Pancreas (tissue), 10 donors: ENCODE data around the gene SLC48A1. TPM values are rescaled to one million over a fixed set of nuclear protein-coding genes. Genes with fewer than 3 reads are reported as not detected.

Source experiments
- ATAC-seq, 4 donors: fragments of 200-7000 bp; cut with Tn5 transposase; one replicate each; pipeline versions ENCODE4 v1.8.0 to v1.9.1; 2020; ENCODE audit warnings: mild to moderate bottlenecking in 4 of 4, moderate library complexity in 4 of 4
- DNase-seq, 6 donors: peaks; one replicate each; pipeline ENCODE4 v3.0.0-alpha.2; 2020
- FAIRE-seq: peaks from 2 replicates; lab custom pipeline; 2012; peaks lifted over from hg19 to GRCh38; lab: Jason Lieb, UNC
- H3K27ac ChIP-seq, 4 donors: fragments of 200-600 bp; sonication (generic); 1 replicate in 3 of 4; 2 replicates in 1 of 4; pipeline versions ENCODE4 v1.5.0 to v1.8.0; 2020
- H3K27me3 ChIP-seq, 4 donors: fragments of 200-600 bp; one replicate each; pipeline ENCODE4 v1.8.0; 2021
- H3K36me3 ChIP-seq, 3 donors: fragments of 200-600 bp; sonication (generic) in 1 of 3; one replicate each; pipeline versions ENCODE4 v1.5.0 to v1.8.0; 2020 to 2021
- H3K4me1 ChIP-seq, 3 donors: fragments of 200-600 bp; one replicate each; pipeline ENCODE4 v1.8.0; 2021
- H3K4me3 ChIP-seq, 4 donors: fragments of 200-600 bp; sonication (generic) in 2 of 4; one replicate each; pipeline versions ENCODE4 v1.5.0 to v1.8.0; 2020 to 2021
- H3K9me3 ChIP-seq, 4 donors: fragments of 200-600 bp; one replicate each; pipeline ENCODE4 v1.8.0; 2021
- CTCF ChIP-seq, 4 donors: fragments of 200-600 bp; sonication (generic) in 3 of 4; IDR thresholded peaks; one replicate each; pipeline versions ENCODE4 v1.5.0 to v1.8.0; 2021; ENCODE audit warnings: antibody characterized with exemption in 4 of 4
- WGBS, 2 donors: extraction: QIAGEN DNeasy Blood & Tissue Kit; methylation state at CpG; one replicate each; pipeline ENCODE4 v1.1.7; 2013; 5-methylcytosine and 5-hydroxymethylcytosine counted together
- intact Hi-C, 3 donors: fragments of 100-400 bp; cut with DNase I; formaldehyde crosslinking; loops; one replicate each; pipeline versions ENCODE4 v1.11.1 to v1.14.2; 2022
- polyA plus RNA-seq, 2 donors: library from polyadenylated mRNA; stranded (reverse); fragments of 200-250 nt; gene quantifications; one replicate each; pipeline ENCODE4 v1.2.3, GENCODE V29; 2013
- total RNA-seq, 6 donors: library from RNA; stranded (reverse); fragmentation: NEBNext Ultra II Directional in 4 of 6; extraction: Animal tissue kit (Norgen Biotek cat#: 25700) in 4 of 6; gene quantifications; one replicate each; pipeline versions ENCODE4 v1.2.1 to v1.2.4, GENCODE V29; 2021 to 2023
- donor health status: healthy with polysubstance abuse.
- donor health status: DM: no; HTN: no; CAD: no; lungs with moderate emphysema.
- donor health status: DM: no; HTN: no; CAD: no.
- donor health status: control.
- donor health status: control.
- donor health status: Bipolar disorder and iron deficiency.
- donor health status: DM: yes; HTN: yes; CAD: no.
- donor health status: DM: no; HTN: no; CAD: no.
- donor health status: DM: no; HTN: no; CAD: no.
- donor health status: DM: yes; HTN: yes; CAD: no.

The SLC48A1 gene
- total and polyA plus RNA-seq, 8 donors: 12.2 to 17.2 (median 13.8) TPM

- DNase-seq (no peak), FAIRE-seq (no peak), ATAC-seq (peak in 1 of 4 donors; percentile 36)
- Histone ChIP-seq H3K4me1 (peaks cover 0 to 8% (median 0%) of the 10 kb centered on the region in 3 donors), H3K27me3 (no peaks in the 10 kb centered on the region), H3K36me3 (no peaks in the 10 kb centered on the region), H3K27ac (no peak overlapping the region), H3K9me3 (no peaks in the 10 kb centered on the region), H3K4me3 (no peak overlapping the region)
- WGBS, 2 donors: 83 to 85% methylated on average over 10 of the region's 10 CpGs
- TF ChIP-seq CTCF (IDR thresholded peaks at IDR 0.05): no peak
- intact Hi-C loops: no loop called here
Measured at GRCh38 chr12:47797441-47797840, 24.4 kb downstream of the SLC48A1 start.

- intact Hi-C loops: no loop called here
- H3K4me1 ChIP-seq: peaks cover 0 to 15% (median 0%) of the 10 kb centered on the region in 3 donors
- H3K27me3 ChIP-seq: no peaks in the 10 kb centered on the region
- H3K9me3 ChIP-seq: no peaks in the 10 kb centered on the region
- no peak for FAIRE-seq
- no peak overlapping the region for H3K4me3 ChIP-seq
- no peaks in the 10 kb centered on the region for H3K36me3 ChIP-seq
- ATAC-seq: no peak
- peak in 1 of 6 donors; percentile 69 for DNase-seq
- 91 to 94% methylated on average over 15 to 17 of the region's 17 CpGs for WGBS, 2 donors
- H3K27ac ChIP-seq: no peak overlapping the region
- no peak for TF ChIP-seq CTCF (IDR thresholded peaks at IDR 0.05)
Measured at GRCh38 chr12:47798382-47798948, 25.4 kb downstream of the SLC48A1 start.

- H3K27me3 ChIP-seq: no peaks in the 10 kb centered on the region
- TF ChIP-seq CTCF (IDR thresholded peaks at IDR 0.05): no peak
- H3K9me3 ChIP-seq: no peaks in the 10 kb centered on the region
- DNase-seq (no peak), ATAC-seq (no peak), FAIRE-seq (no peak)
- WGBS, 2 donors: 86 to 88% methylated on average over 7 of the region's 7 CpGs
- H3K4me1 ChIP-seq: peaks cover 0 to 25% (median 0%) of the 10 kb centered on the region in 3 donors
- no peaks in the 10 kb centered on the region for H3K36me3 ChIP-seq
- no peak overlapping the region for H3K27ac ChIP-seq
- no peak overlapping the region for H3K4me3 ChIP-seq
- intact Hi-C loops: no loop called here
Measured at GRCh38 chr12:47799357-47799955, 26.4 kb downstream of the SLC48A1 start.

- 85 to 92% methylated on average over 7 of the region's 7 CpGs for WGBS, 2 donors
- no peak for DNase-seq
- no peak for TF ChIP-seq CTCF (IDR thresholded peaks at IDR 0.05)
- peaks cover 0 to 27% (median 0%) of the 10 kb centered on the region in 3 donors for H3K4me1 ChIP-seq
- FAIRE-seq: no peak
- intact Hi-C loops: no loop called here
- no peak overlapping the region for H3K4me3 ChIP-seq
- H3K9me3 ChIP-seq: no peaks in the 10 kb centered on the region
- peak overlapping the region in 2 of 4 donors; percentile 78 to 81 for H3K27ac ChIP-seq
- no peak for ATAC-seq
- H3K36me3 ChIP-seq: no peaks in the 10 kb centered on the region
- H3K27me3 ChIP-seq: no peaks in the 10 kb centered on the region
Measured at GRCh38 chr12:47800582-47800981, 27.5 kb downstream of the SLC48A1 start.
